HEK293 (cell line): ENCODE results near the gene SARNP.
"Not testable (repeated sequence)": the region's sequence is repeated elsewhere in the genome, so short reads cannot be mapped to it uniquely, and the experiment has no call there.

Experiments used
- CTCF ChIA-PET: fragments of 350-600 bp; formaldehyde crosslinking; extraction: SDS; loops from one replicate; lab custom pipeline; 2021; ENCODE audit warnings: antibody characterized with exemption; lab: Yijun Ruan, JAX
- POLR2A ChIA-PET: fragments of 300-600 bp; formaldehyde crosslinking; extraction: SDS; loops from one replicate; lab custom pipeline; 2020; ENCODE audit warnings: antibody characterized with exemption, inconsistent platforms; lab: Yijun Ruan, JAX
- H3K27ac ChIP-seq: fragments of 200-500 bp; sonication (Bioruptor generic); 2 replicates; pipeline ENCODE4 v1.5.1; 2014; ENCODE audit warnings: low read depth, low read length, control low read depth, inconsistent platforms; ENCODE audit errors: extremely low read depth
- H3K36me3 ChIP-seq, 2 experiments: fragments of 200-500 bp in 1 of 2; sonication (Bioruptor generic) in 1 of 2; 1 replicate in 1 of 2; 2 replicates in 1 of 2; pipeline ENCODE4 v1.5.1; 2014 to 2017; ENCODE audit warnings: inconsistent platforms in 2 of 2, low read length in 2 of 2; ENCODE audit not compliant: control insufficient read depth in 2 of 2, insufficient read depth in 1 of 2
- H3K4me1 ChIP-seq: fragments of 200-500 bp; sonication (Bioruptor generic); 2 replicates; pipeline ENCODE4 v1.5.1; 2014; ENCODE audit warnings: mild to moderate bottlenecking, low read length, inconsistent platforms; ENCODE audit not compliant: control insufficient read depth, insufficient read depth
- H3K4me3 ChIP-seq: 2 replicates; pipeline ENCODE4 v1.5.1; 2011; ENCODE audit warnings: low read depth, mild to moderate bottlenecking, control low read depth, low read length, moderate library complexity
- H3K9me3 ChIP-seq: fragments of 200-500 bp; sonication (Bioruptor generic); 2 replicates; pipeline ENCODE4 v1.5.1; 2014; ENCODE audit warnings: low read depth, low read length, inconsistent platforms; ENCODE audit not compliant: control insufficient read depth, insufficient read depth
- GLI4 ChIP-seq: fragments of 450-650 bp; formaldehyde crosslinking; IDR thresholded peaks from 2 replicates; pipeline ENCODE4 v1.5.1; 2016; ENCODE audit warnings: missing biosample characterization, missing genetic modification characterization
- KLF1 ChIP-seq: fragments of 450-650 bp; formaldehyde crosslinking; IDR thresholded peaks from 2 replicates; pipeline ENCODE4 v1.5.1; 2016; ENCODE audit warnings: missing biosample characterization, missing genetic modification characterization
- KLF8 ChIP-seq: fragments of 450-650 bp; formaldehyde crosslinking; IDR thresholded peaks from 2 replicates; pipeline ENCODE4 v1.5.1; 2016; ENCODE audit warnings: missing biosample characterization, missing genetic modification characterization
- MEIS1 ChIP-seq: sonication (generic); formaldehyde crosslinking; IDR thresholded peaks from 2 replicates; pipeline ENCODE4 v1.8.1; 2022; ENCODE audit warnings: missing genetic modification reagents, mild to moderate bottlenecking, borderline replicate concordance
- OSR2 ChIP-seq: fragments of 450-650 bp; formaldehyde crosslinking; IDR thresholded peaks from 2 replicates; pipeline ENCODE4 v1.5.1; 2016; ENCODE audit warnings: missing biosample characterization, missing genetic modification characterization
- SETDB1 ChIP-seq: IDR thresholded peaks from one replicate; pipeline ENCODE4 v1.6.1; 2017; ENCODE audit warnings: mild to moderate bottlenecking, low read length, moderate library complexity, mixed read lengths; ENCODE audit not compliant: insufficient read length
- TRIM28 ChIP-seq: IDR thresholded peaks from 2 replicates; pipeline ENCODE4 v1.6.1; 2011; ENCODE audit warnings: low read length, control low read depth, borderline replicate concordance
- YY1 ChIP-seq: fragments of 450-650 bp; formaldehyde crosslinking; IDR thresholded peaks from 2 replicates; pipeline ENCODE4 v1.5.1; 2018; ENCODE audit warnings: missing biosample characterization, missing genetic modification characterization
- ZNF112 ChIP-seq: fragments of 450-650 bp; formaldehyde crosslinking; IDR thresholded peaks from 2 replicates; pipeline ENCODE4 v1.5.0; 2017; ENCODE audit warnings: missing biosample characterization, missing genetic modification characterization
- ZNF132 ChIP-seq: fragments of 450-650 bp; formaldehyde crosslinking; IDR thresholded peaks from 2 replicates; pipeline ENCODE4 v1.5.1; 2017; ENCODE audit warnings: missing biosample characterization, missing genetic modification characterization, borderline replicate concordance
- ZNF16 ChIP-seq: fragments of 450-650 bp; formaldehyde crosslinking; IDR thresholded peaks from 2 replicates; pipeline ENCODE4 v1.5.1; 2016; ENCODE audit warnings: low read depth, missing biosample characterization, missing genetic modification characterization
- ZNF175 ChIP-seq: fragments of 450-650 bp; formaldehyde crosslinking; IDR thresholded peaks from 2 replicates; pipeline ENCODE4 v1.5.1; 2016; ENCODE audit warnings: missing biosample characterization, missing genetic modification characterization
- ZNF18 ChIP-seq: fragments of 450-650 bp; formaldehyde crosslinking; IDR thresholded peaks from 2 replicates; pipeline ENCODE4 v1.5.1; 2016; ENCODE audit warnings: missing biosample characterization, missing genetic modification characterization
- ZNF366 ChIP-seq: fragments of 450-650 bp; formaldehyde crosslinking; conservative IDR thresholded peaks from 2 replicates; pipeline ENCODE4 v1.5.1; 2016; ENCODE audit warnings: missing biosample characterization, missing genetic modification characterization
- ZNF510 ChIP-seq: fragments of 450-650 bp; formaldehyde crosslinking; IDR thresholded peaks from 2 replicates; pipeline ENCODE4 v1.5.1; 2018; ENCODE audit warnings: mild to moderate bottlenecking, missing genetic modification characterization, missing biosample characterization; ENCODE audit not compliant: insufficient replicate concordance
- ZNF529 ChIP-seq: fragments of 450-650 bp; formaldehyde crosslinking; IDR thresholded peaks from 2 replicates; pipeline ENCODE4 v1.5.1; 2017; ENCODE audit warnings: missing genetic modification characterization, missing biosample characterization; ENCODE audit not compliant: insufficient replicate concordance
- ZNF626 ChIP-seq: fragments of 450-650 bp; sonication (Bioruptor Pico); formaldehyde crosslinking; IDR thresholded peaks from 2 replicates; pipeline ENCODE4 v1.5.1; 2018; ENCODE audit warnings: missing biosample characterization, missing genetic modification characterization, inconsistent platforms
- ZNF670 ChIP-seq: fragments of 450-650 bp; formaldehyde crosslinking; IDR thresholded peaks from 2 replicates; pipeline ENCODE4 v1.5.1; 2016; ENCODE audit warnings: missing biosample characterization, missing genetic modification characterization, low read depth
- TF ChIP-seq, protein P1 (sequence below): fragments of 450-650 bp; formaldehyde crosslinking; IDR thresholded peaks from 2 replicates; pipeline ENCODE4 v1.5.1; 2017; ENCODE audit warnings: missing biosample characterization, missing genetic modification characterization
- TF ChIP-seq, protein P2 (sequence below): fragments of 450-650 bp; formaldehyde crosslinking; conservative IDR thresholded peaks from 2 replicates; pipeline ENCODE4 v1.5.1; 2016; ENCODE audit warnings: low read depth, missing biosample characterization, missing genetic modification characterization
- TF ChIP-seq, protein P3 (sequence below): fragments of 450-650 bp; formaldehyde crosslinking; conservative IDR thresholded peaks from 2 replicates; pipeline ENCODE4 v1.5.1; 2016; ENCODE audit warnings: low read depth, missing biosample characterization, missing genetic modification characterization

SARNP gene

DNA sequence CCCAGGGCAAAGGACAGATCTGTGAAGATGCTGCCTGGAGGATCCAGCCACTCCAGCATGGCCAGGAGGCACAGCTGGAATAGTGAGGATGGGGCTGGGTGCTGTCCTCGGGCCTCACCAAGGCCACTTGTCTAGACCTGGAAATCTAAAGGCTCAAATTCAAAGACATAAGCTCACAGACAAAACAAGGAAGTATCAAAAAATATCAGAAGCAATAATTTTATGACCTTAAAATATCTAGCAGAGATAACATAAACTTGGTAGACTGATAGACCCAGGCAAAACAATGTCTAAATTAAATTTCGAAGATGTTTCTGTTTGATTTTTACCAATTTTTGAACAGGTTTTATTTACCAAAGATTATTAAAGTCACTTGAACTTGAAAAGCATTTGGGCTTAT, 47.8 kb upstream of the SARNP start:
- H3K9me3 ChIP-seq: no peaks in the 10 kb centered on the region
- TF ChIP-seq, protein P1, sequence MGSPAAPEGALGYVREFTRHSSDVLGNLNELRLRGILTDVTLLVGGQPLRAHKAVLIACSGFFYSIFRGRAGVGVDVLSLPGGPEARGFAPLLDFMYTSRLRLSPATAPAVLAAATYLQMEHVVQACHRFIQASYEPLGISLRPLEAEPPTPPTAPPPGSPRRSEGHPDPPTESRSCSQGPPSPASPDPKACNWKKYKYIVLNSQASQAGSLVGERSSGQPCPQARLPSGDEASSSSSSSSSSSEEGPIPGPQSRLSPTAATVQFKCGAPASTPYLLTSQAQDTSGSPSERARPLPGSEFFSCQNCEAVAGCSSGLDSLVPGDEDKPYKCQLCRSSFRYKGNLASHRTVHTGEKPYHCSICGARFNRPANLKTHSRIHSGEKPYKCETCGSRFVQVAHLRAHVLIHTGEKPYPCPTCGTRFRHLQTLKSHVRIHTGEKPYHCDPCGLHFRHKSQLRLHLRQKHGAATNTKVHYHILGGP: no peak
- TF ChIP-seq ZNF670: no peak
- TF ChIP-seq ZNF510 (tag by site-specific recombination): peak; percentile 4
- peak; percentile 70 for TF ChIP-seq ZNF626 (tag by site-specific recombination)
- TF ChIP-seq ZNF175 (tag by site-specific recombination): no peak
- TF ChIP-seq TRIM28: peak; percentile 98
- TF ChIP-seq ZNF16 (tag by site-specific recombination): no peak
- TF ChIP-seq SETDB1: peak; percentile 97
- POLR2A ChIA-PET: no interaction called here
- H3K4me3 ChIP-seq: no peak overlapping the region
- H3K4me1 ChIP-seq: no peaks in the 10 kb centered on the region
- H3K36me3 ChIP-seq: no peaks in the 10 kb centered on the region
- CTCF ChIA-PET: interaction anchor here (0.6 kb wide), 1 partner anchor 1426 kb away, joined by 3 read pairs; no protein-coding TSS in a partner anchor
- no peak overlapping the region for H3K27ac ChIP-seq

GRCh38 chr12:55862931-55863330, 45.4 kb upstream of the SARNP start:
- CTCF ChIA-PET: not testable (repeated sequence)

GRCh38 chr12:55862286-55862685, 44.8 kb upstream of the SARNP start:
- ChIA-PET POLR2A (interaction anchor here (0.7 to 0.8 kb wide), 2 partner anchors 25 to 33 kb away, joined by 3 to 5 read pairs; partner anchors contain the start of gene DNAJC14), CTCF (no interaction called here)
- no peak overlapping the region for H3K4me3 ChIP-seq
- H3K9me3 ChIP-seq: no peaks in the 10 kb centered on the region
- no peak overlapping the region for H3K27ac ChIP-seq
- H3K36me3 ChIP-seq: no peaks in the 10 kb centered on the region
- no peaks in the 10 kb centered on the region for H3K4me1 ChIP-seq
- TF ChIP-seq, protein P2, sequence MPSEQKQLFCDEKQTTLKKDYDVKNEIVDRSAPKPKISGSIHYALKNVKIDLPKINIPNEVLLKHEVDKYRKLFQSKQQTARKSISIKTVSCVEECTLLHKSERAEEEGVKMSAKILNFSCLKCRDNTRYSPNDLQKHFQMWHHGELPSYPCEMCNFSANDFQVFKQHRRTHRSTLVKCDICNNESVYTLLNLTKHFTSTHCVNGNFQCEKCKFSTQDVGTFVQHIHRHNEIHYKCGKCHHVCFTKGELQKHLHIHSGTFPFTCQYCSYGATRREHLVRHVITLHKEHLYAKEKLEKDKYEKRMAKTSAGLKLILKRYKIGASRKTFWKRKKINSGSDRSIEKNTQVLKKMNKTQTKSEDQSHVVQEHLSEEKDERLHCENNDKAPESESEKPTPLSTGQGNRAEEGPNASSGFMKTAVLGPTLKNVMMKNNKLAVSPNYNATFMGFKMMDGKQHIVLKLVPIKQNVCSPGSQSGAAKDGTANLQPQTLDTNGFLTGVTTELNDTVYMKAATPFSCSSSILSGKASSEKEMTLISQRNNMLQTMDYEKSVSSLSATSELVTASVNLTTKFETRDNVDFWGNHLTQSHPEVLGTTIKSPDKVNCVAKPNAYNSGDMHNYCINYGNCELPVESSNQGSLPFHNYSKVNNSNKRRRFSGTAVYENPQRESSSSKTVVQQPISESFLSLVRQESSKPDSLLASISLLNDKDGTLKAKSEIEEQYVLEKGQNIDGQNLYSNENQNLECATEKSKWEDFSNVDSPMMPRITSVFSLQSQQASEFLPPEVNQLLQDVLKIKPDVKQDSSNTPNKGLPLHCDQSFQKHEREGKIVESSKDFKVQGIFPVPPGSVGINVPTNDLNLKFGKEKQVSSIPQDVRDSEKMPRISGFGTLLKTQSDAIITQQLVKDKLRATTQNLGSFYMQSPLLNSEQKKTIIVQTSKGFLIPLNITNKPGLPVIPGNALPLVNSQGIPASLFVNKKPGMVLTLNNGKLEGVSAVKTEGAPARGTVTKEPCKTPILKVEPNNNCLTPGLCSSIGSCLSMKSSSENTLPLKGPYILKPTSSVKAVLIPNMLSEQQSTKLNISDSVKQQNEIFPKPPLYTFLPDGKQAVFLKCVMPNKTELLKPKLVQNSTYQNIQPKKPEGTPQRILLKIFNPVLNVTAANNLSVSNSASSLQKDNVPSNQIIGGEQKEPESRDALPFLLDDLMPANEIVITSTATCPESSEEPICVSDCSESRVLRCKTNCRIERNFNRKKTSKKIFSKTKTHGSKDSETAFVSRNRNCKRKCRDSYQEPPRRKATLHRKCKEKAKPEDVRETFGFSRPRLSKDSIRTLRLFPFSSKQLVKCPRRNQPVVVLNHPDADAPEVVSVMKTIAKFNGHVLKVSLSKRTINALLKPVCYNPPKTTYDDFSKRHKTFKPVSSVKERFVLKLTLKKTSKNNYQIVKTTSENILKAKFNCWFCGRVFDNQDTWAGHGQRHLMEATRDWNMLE (tag by site-specific recombination): no peak
- TF ChIP-seq KLF8 (tag by site-specific recombination): no peak
- no peak for TF ChIP-seq ZNF366 (tag by site-specific recombination)
- no peak for TF ChIP-seq KLF1 (tag by site-specific recombination)
- TF ChIP-seq MEIS1: no peak
- TF ChIP-seq GLI4 (tag by site-specific recombination): no peak
- TF ChIP-seq, protein P3, sequence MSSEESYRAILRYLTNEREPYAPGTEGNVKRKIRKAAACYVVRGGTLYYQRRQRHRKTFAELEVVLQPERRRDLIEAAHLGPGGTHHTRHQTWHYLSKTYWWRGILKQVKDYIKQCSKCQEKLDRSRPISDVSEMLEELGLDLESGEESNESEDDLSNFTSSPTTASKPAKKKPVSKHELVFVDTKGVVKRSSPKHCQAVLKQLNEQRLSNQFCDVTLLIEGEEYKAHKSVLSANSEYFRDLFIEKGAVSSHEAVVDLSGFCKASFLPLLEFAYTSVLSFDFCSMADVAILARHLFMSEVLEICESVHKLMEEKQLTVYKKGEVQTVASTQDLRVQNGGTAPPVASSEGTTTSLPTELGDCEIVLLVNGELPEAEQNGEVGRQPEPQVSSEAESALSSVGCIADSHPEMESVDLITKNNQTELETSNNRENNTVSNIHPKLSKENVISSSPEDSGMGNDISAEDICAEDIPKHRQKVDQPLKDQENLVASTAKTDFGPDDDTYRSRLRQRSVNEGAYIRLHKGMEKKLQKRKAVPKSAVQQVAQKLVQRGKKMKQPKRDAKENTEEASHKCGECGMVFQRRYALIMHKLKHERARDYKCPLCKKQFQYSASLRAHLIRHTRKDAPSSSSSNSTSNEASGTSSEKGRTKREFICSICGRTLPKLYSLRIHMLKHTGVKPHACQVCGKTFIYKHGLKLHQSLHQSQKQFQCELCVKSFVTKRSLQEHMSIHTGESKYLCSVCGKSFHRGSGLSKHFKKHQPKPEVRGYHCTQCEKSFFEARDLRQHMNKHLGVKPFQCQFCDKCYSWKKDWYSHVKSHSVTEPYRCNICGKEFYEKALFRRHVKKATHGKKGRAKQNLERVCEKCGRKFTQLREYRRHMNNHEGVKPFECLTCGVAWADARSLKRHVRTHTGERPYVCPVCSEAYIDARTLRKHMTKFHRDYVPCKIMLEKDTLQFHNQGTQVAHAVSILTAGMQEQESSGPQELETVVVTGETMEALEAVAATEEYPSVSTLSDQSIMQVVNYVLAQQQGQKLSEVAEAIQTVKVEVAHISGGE: no peak
- no peak for TF ChIP-seq ZNF18 (tag by site-specific recombination)
- no peak for TF ChIP-seq OSR2 (tag by site-specific recombination)
- no peak for TF ChIP-seq YY1 (tag by site-specific recombination)
- no peak for TF ChIP-seq ZNF132 (tag by site-specific recombination)
- no peak for TF ChIP-seq ZNF529 (tag by site-specific recombination)
- no peak for TF ChIP-seq ZNF112 (tag by site-specific recombination)
- TF ChIP-seq ZNF16 (tag by site-specific recombination): no peak

More at GRCh38 chr12:55862931-55863330, 45.4 kb upstream of the SARNP start:
- H3K9me3 ChIP-seq, H3K4me1 ChIP-seq, H3K36me3 ChIP-seq, H3K4me3 ChIP-seq, H3K27ac ChIP-seq: not testable (repeated sequence)
- POLR2A ChIA-PET: interaction anchor here (0.6 to 0.7 kb wide), 2 partner anchors 24 to 119 kb away, joined by 5 read pairs; no protein-coding TSS in a partner anchor
